NOMO-1 treated with dmso at 0.1 percent for 144 hours (cell line): ENCODE measurements around the gene PLK5.
"Not testable (repeated sequence)": the region's sequence is repeated elsewhere in the genome, so short reads cannot be mapped to it uniquely, and the experiment has no call there.

Experiments
- DNase-seq: peaks from one replicate; lab custom pipeline; 2025; ENCODE audit not compliant: unreplicated experiment; lab: John Stamatoyannopoulos, UW

PLK5 gene

DNA sequence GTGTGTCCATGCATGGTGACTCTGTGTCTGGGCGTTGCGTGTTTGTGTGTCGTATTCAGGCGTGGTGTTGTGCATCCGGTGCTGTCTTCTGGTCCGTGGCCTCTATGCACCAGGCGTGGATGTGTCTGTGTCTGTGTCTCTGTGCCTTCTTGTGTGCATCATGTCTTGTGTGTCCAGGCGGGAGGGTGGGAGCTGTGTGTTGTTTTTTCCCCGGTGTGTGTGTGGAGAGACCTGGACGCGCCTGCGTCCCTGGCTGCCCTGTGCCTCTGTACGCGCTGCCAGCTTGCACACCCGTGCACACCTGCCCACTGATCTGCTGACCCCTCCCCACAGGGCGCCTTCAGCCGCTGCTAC is 1.1 kb downstream of the PLK5 start:
- no peak for DNase-seq

GRCh38 chr19:1525343-1525742 is 1.5 kb downstream of the PLK5 start:
- no peak for DNase-seq

DNA sequence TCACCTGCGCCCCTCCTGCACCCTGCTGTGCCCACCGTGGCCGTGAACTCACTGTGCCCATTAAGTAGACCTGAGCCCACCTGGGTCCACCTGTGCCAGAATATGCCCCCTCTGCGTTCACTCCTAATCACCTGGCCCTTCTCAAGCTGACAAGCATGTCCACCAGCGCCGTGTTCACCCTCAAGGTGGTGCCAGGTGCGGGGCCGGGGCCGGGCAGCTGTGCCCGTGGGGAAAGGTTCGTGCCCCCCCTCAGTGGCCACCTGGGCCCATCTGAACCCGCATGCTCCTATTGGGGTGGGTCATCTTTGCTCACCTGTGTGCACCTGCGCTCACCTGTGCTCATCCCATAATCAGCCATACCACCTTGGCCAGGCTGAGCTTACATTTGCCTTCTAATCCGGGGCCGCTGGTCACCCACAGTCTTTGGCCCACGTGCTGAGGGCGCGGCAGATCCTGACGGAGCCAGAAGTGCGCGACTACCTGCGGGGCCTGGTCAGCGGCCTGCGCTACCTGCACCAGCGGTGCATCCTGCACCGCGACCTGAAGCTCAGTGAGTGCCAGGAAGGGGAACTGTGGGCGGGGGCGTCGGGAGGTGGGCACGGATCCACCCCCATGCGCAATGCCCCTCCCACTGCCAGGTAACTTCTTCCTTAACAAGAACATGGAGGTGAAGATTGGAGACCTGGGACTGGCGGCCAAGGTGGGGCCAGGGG is 2.3 kb downstream of the PLK5 start:
- no peak for DNase-seq

DNA sequence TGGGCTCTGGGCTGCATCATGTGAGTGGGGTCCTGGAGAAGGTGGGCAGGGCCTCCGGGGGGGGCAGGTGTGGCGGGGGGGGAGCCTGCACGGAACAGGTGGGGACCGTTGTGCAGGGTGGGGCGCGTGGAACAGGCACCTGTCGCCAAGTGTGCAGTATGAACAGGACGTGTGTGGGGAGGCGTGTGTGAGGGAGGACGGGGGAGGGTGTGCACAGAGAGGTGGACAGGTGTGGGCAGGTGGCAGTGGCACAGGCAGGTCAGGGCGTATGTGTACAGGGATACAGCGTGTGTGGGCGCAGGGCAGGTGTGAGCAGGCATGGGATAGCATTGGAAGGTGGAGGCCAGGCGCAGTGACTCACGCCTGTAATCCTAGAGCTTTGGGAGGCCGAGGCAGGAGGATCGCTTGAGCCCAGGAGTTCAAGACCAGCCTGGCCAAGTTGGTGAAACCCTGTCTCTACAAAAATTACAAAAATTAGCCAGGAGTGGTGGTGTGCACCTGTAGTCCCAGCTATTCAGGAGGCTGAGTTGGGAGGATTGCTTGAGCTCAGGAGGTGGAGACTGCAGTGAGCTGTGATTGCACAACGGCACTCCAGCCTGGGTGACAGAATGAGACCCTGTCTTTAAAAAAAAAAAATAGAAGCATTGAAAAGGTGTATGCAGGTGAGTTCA is 3.2 kb downstream of the PLK5 start:
- DNase-seq: no peak

GRCh38 chr19:1527650-1528309 is 3.9 kb downstream of the PLK5 start:
- DNase-seq: no peak

DNA sequence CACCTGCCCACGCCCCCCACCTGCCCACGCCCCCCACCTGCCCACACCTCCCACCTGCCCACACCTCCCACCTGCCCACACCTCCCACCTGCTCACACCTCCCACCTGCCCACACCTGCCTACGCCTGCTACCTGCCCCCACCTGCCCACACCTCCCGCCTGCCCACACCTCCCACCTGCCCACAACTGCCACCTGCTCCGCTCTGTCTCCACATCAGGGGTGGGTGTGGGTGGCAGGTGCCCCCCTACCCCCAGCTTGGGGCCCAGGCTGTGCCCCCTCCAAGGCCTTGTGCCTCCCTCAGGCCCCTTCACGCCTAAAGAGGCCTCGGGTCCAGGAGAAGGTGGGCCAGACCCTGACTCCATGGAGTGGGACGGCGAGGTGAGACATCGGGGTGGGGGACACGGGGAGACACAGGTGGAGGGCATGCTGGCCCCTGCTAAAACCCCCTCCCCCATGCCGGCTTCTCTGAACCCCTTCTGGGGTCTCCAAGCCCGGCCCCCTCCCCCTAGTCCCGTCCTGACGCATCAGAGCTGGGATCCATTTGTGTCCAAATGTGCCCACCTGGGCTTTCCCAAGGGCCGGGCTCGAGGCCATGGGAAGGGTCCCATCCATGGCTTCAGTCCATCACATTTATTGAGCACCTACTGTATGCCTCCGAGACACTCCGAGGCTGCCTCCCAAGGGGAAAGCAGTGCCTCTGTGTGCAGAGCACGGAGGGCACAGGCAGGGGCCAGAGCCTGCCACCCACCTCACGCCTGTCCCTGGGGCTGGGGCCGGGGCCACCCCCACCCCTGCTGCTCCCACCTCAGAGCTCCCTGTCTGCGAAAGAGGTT is 4.9 kb downstream of the PLK5 start:
- DNase-seq: no peak

- no peak for DNase-seq
These were observed 5.5 kb downstream of the PLK5 start for GRCh38 chr19:1529430-1529816.

DNA sequence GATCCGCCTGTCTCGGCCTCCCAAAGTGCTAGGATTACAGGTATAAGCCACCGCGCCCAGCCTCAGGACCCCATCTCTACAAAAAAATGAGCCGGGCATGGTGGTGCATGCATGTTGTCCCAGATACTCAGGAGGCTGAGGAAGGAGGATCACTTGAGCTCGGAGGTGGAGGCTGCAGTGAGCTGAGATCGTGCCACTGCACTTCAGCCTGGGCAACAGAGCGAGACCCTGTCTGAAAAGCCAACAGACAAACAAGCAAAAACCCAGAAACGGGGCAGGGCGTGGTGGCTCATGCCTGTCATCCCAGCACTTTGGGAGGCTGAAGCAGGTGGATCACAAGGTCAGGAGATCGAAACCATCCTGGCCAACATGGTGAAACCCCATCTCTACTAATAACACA is 7.0 kb downstream of the PLK5 start:
- not testable (repeated sequence) for DNase-seq

DNA sequence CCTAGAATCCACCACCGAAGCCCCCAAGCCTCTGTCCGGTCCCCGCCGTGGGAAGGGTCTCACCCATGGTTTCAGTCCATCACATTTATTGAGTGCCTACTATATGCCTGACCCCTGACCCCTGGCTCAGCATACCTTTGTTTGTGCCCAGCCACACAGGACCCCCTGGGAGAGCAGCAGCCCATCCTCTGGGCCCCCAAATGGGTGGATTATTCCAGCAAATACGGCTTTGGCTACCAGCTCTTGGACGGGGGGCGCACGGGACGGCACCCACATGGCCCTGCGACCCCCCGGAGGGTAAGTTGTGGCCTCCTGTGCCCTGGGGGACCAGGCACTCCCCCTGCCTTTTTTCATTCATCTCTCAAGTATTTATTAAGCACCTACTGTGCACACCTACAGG is 7.7 kb downstream of the PLK5 start:
- DNase-seq: no peak

DNA sequence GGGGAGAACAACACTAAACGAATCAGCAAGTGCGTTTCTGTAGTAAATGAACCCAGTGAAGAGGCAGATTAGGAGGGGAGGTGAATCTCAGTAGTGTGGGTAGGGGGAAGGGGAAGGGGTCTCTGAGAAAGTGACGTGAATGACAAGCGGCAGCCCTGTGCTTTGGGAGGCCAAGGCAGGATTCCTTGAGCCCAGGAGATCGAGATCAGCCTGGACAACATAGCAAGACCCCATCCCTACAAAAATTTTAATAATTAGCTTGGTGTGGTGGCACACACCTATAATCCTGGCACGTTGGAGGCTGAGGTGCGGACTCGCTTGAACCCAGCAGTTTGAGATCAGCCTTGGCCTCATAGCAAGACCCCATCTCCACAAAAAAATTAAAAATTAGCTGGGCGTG is 8.1 kb downstream of the PLK5 start:
- DNase-seq: no peak

- DNase-seq: no peak
These were observed 9.8 kb downstream of the PLK5 start for GRCh38 chr19:1533510-1534150.

GRCh38 chr19:1534972-1535371 is 11.1 kb downstream of the PLK5 start:
- no peak for DNase-seq

GRCh38 chr19:1535699-1536098 is 11.8 kb downstream of the PLK5 start:
- DNase-seq: not testable (repeated sequence)

- DNase-seq: no peak
These were observed 15.1 kb downstream of the PLK5 start for GRCh38 chr19:1538978-1539377.

DNA sequence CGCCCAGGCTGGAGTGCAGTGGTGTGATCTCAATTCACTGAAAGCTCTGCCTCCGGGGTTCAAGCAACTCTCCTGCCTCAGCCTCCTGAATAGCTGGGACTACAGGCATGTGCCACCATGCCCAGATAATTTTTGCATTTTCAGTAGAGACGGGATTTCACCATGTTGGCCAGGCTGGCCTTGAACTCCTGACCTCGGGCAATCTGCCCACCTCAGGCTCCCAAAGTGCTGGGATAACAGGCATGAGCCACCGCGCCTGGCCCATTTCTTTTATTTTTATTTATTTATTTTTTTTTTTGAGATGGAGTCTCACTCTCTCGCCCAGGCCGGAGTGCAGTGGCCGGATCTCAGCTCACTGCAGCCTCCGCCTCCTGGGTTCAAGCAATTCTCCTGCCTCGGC is 15.9 kb downstream of the PLK5 start:
- DNase-seq: not testable (repeated sequence)

- no peak for DNase-seq
These were observed 16.6 kb downstream of the PLK5 start for GRCh38 chr19:1540365-1540925.

DNA sequence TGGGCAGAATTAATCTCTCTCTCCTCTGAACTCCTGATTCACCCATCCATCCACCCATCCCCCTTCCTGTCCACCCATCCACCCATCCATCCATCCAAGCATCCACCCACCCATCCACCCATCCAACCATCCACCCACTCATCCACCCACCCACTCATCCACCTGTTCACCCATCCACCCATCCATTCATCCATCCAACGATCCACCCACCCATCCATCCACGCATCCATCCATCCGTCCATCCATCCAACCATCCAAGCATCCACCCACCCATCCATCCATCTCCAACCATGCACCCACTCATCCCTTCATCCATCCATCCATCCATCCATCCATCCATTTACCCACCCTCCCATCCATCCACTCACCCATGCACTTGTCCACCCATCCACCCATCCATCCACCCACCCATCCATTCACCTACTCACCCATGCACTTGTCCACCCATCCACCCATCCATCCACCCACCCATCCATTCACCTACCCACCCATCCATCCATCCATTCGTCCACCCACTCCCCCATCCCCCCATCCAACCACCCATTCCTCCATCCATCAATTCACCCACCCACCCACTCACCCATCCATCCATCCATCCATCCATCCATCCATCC is 25.6 kb downstream of the PLK5 start:
- no peak for DNase-seq

GRCh38 chr19:1551068-1552040 is 27.5 kb downstream of the PLK5 start:
- DNase-seq: no peak

- no peak for DNase-seq
These were observed 29.5 kb downstream of the PLK5 start for GRCh38 chr19:1553415-1553814.
